Testis (tissue), 2 donors: ENCODE results near the gene LRP1B.

Source experiments
- POLR2A ChIP-seq: fragments of 450-650 bp; IDR thresholded peaks from one replicate; pipeline ENCODE4 v1.6.1; 2017; ENCODE audit warnings: antibody characterized with exemption, mild to moderate bottlenecking, moderate library complexity
- TF ChIP-seq, protein P1 (sequence below), 3 experiments: fragments of 450-650 bp in 2 of 3; fragments of 200-600 bp in 1 of 3; sonication (generic) in 1 of 3; IDR thresholded peaks; one replicate each; pipeline ENCODE4 v1.5.1; 2016 to 2019; ENCODE audit warnings: antibody characterized with exemption in 3 of 3, mild to moderate bottlenecking in 2 of 3, moderate library complexity in 1 of 3

DNA sequence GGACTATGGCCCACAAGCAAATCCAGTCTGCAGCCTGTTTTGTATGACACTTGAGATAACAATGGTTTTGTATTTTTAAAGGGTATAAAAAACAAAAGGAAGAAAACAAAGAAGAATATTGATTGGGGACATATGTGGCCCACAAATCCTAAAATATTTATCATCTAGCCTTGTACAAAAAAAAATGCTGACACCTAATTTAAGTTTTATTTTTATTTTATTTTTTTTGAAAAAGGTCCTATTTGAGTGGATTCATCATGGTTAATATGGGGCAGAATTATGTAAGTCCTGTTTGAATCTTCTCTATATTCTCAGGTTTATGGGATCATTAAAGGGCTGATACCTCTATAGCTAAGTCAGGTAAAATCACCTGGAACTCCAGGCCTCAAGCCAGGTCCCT is 525.7 kb downstream of the LRP1B start:
- TF ChIP-seq, protein P1, sequence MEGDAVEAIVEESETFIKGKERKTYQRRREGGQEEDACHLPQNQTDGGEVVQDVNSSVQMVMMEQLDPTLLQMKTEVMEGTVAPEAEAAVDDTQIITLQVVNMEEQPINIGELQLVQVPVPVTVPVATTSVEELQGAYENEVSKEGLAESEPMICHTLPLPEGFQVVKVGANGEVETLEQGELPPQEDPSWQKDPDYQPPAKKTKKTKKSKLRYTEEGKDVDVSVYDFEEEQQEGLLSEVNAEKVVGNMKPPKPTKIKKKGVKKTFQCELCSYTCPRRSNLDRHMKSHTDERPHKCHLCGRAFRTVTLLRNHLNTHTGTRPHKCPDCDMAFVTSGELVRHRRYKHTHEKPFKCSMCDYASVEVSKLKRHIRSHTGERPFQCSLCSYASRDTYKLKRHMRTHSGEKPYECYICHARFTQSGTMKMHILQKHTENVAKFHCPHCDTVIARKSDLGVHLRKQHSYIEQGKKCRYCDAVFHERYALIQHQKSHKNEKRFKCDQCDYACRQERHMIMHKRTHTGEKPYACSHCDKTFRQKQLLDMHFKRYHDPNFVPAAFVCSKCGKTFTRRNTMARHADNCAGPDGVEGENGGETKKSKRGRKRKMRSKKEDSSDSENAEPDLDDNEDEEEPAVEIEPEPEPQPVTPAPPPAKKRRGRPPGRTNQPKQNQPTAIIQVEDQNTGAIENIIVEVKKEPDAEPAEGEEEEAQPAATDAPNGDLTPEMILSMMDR (IDR thresholded peaks at IDR 0.05) = no peak
- TF ChIP-seq POLR2A = no peak
